Prostate gland (tissue), 2 donors: ENCODE results near the gene KCNT1. TPM values are rescaled to one million over a fixed set of nuclear protein-coding genes. Genes with fewer than 3 reads are reported as not detected.

Experiments
- DNase-seq: peaks from one replicate; pipeline ENCODE4 v3.0.0-alpha.2; 2019; ENCODE audit warnings: low spot score
- H3K27ac ChIP-seq, 2 donors: fragments of 200-600 bp; sonication (generic); 2 replicates each; pipeline ENCODE4 v1.5.1; 2017 to 2019
- H3K27me3 ChIP-seq: fragments of 200-600 bp; sonication (generic); replicated peaks from 2 replicates; pipeline ENCODE4 v1.5.1; 2019; ENCODE audit not compliant: insufficient read depth
- H3K36me3 ChIP-seq, 2 donors: fragments of 200-600 bp; sonication (generic); 1 replicate in 1 of 2; 2 replicates in 1 of 2; pipeline versions ENCODE4 v1.5.1 to v1.8.1; 2017 to 2019
- H3K4me1 ChIP-seq: fragments of 200-600 bp; sonication (generic); replicated peaks from 2 replicates; pipeline ENCODE4 v1.5.1; 2019
- H3K4me3 ChIP-seq, 2 donors: fragments of 200-600 bp; sonication (generic); 2 replicates each; pipeline ENCODE4 v1.5.1; 2017 to 2019
- H3K9me3 ChIP-seq: fragments of 200-600 bp; sonication (generic); 2 replicates; pipeline ENCODE4 v1.5.1; 2017
- CTCF ChIP-seq, 4 experiments: fragments of 200-600 bp in 2 of 4; fragments of 450-650 bp in 2 of 4; sonication (generic) in 2 of 4; IDR thresholded peaks; 1 replicate in 3 of 4; 2 replicates in 1 of 4; pipeline ENCODE4 v1.5.1; 2016 to 2019; ENCODE audit warnings: antibody characterized with exemption in 4 of 4, mild to moderate bottlenecking in 2 of 4, moderate library complexity in 2 of 4
- POLR2A ChIP-seq: fragments of 450-650 bp; IDR thresholded peaks from one replicate; pipeline ENCODE4 v1.6.1; 2016; ENCODE audit warnings: antibody characterized with exemption, mild to moderate bottlenecking
- POLR2AphosphoS5 ChIP-seq: sonication (generic); formaldehyde crosslinking; IDR thresholded peaks from one replicate; pipeline ENCODE4 v1.6.1; 2017; ENCODE audit warnings: antibody characterized with exemption
- WGBS: methylation state at CpG from one replicate; pipeline ENCODE4 v1.1.5; 2018; 5-methylcytosine and 5-hydroxymethylcytosine counted together
- intact Hi-C: fragments of 100-400 bp; cut with DNase I; formaldehyde crosslinking; loops from one replicate; pipeline ENCODE4 v1.14.2; 2022
- total RNA-seq, 2 donors: library from RNA; depleted of rRNA; stranded (reverse); fragments of >200 nt; gene quantifications; one replicate each; pipeline ENCODE4 v1.1.0, GENCODE V29; 2016

Gene KCNT1
- total RNA-seq, 2 donors from 2014 or later, result 0.09 to 3.0 TPM

DNA sequence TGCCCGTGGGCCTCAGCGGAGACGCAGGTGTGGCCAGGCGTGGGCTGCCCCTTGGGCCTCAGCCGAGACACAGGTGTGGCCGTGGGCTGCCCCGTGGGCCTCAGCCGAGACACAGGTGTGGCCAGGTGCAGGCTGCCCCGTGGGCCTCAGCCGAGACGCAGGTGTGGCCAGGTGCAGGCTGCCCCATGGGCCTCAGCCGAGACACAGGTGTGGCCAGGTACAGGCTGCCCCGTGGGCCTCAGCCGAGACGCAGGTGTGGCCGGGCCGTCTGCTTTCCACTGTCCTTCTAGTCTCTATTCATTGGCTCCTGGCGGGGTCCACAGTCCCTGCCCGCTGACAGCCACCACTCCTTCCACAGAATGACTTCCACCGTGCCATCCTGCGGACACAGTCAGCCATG, 56.1 kb downstream of the KCNT1 start:
- Histone ChIP-seq H3K9me3 (no peaks in the 10 kb centered on the region), H3K27me3 (no peaks in the 10 kb centered on the region), H3K36me3 (no peaks in the 10 kb centered on the region), H3K4me1 (no peaks in the 10 kb centered on the region), H3K27ac (no peak overlapping the region), H3K4me3 (no peak overlapping the region)
- WGBS, result 85% methylated on average over 21 of the region's 21 CpGs
- intact Hi-C loops, result no loop called here
- no peak for DNase-seq
- no peak for TF ChIP-seq POLR2AphosphoS5
- no peak for TF ChIP-seq POLR2A
- TF ChIP-seq CTCF (IDR thresholded peaks at IDR 0.05), result no peak

GRCh38 chr9:135758870-135759269, 56.9 kb downstream of the KCNT1 start:
- H3K27ac ChIP-seq, result no peak overlapping the region
- intact Hi-C loops, result no loop called here
- WGBS, result 94% methylated on average over 10 of the region's 10 CpGs
- no peak for TF ChIP-seq CTCF (IDR thresholded peaks at IDR 0.05)
- TF ChIP-seq POLR2A, result no peak
- no peak for TF ChIP-seq POLR2AphosphoS5
- H3K4me3 ChIP-seq, result no peak overlapping the region
- H3K9me3 ChIP-seq, result no peaks in the 10 kb centered on the region
- H3K27me3 ChIP-seq, result no peaks in the 10 kb centered on the region
- H3K4me1 ChIP-seq, result no peaks in the 10 kb centered on the region
- no peaks in the 10 kb centered on the region for H3K36me3 ChIP-seq
- DNase-seq, result no peak

DNA sequence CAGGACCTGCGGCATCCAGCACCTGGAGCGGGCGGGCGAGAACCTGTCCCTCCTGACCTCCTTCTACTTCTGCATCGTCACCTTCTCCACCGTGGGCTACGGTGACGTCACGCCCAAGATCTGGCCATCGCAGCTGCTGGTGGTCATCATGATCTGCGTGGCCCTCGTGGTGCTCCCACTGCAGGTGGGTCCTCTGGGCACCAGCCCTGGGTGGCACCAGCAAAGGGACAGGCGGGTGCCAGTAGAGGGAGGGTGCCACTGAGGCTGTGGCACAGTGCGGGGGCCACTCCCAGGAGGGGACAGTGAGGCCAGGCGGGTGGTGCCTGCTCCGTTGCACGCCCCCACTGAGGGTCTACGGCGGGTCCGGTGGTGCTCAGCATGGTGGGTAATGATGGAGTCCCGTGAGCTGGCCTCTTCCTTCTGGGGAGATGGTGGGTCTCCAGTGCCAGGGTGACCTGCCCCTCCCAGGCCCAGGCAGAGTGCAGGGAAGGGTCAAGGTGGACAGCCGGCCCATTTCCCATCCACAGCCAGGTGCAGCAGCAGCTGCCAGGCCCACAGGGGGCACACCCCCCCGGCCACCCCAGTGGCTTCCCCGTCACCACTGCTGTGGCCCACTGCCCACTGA, 57.8 kb downstream of the KCNT1 start:
- DNase-seq, result no peak
- H3K4me1 ChIP-seq, result no peaks in the 10 kb centered on the region
- no peak overlapping the region for H3K27ac ChIP-seq
- 91% methylated on average over 16 of the region's 24 CpGs for WGBS
- TF ChIP-seq POLR2AphosphoS5, result no peak
- no peak for TF ChIP-seq POLR2A
- no peak for TF ChIP-seq CTCF (IDR thresholded peaks at IDR 0.05)
- no peaks in the 10 kb centered on the region for H3K36me3 ChIP-seq
- no peak overlapping the region for H3K4me3 ChIP-seq
- no peaks in the 10 kb centered on the region for H3K9me3 ChIP-seq
- H3K27me3 ChIP-seq, result no peaks in the 10 kb centered on the region
- intact Hi-C loops, result no loop called here

GRCh38 chr9:135760465-135760864, 58.5 kb downstream of the KCNT1 start:
- no peaks in the 10 kb centered on the region for H3K27me3 ChIP-seq
- H3K4me3 ChIP-seq, result no peak overlapping the region
- H3K27ac ChIP-seq, result no peak overlapping the region
- no peak for DNase-seq
- H3K9me3 ChIP-seq, result no peaks in the 10 kb centered on the region
- intact Hi-C loops, result no loop called here
- H3K4me1 ChIP-seq, result no peaks in the 10 kb centered on the region
- no peak for TF ChIP-seq POLR2A
- no peak for TF ChIP-seq CTCF (IDR thresholded peaks at IDR 0.05)
- no peak for TF ChIP-seq POLR2AphosphoS5
- no peaks in the 10 kb centered on the region for H3K36me3 ChIP-seq
- 79% methylated on average over 11 of the region's 12 CpGs for WGBS

DNA sequence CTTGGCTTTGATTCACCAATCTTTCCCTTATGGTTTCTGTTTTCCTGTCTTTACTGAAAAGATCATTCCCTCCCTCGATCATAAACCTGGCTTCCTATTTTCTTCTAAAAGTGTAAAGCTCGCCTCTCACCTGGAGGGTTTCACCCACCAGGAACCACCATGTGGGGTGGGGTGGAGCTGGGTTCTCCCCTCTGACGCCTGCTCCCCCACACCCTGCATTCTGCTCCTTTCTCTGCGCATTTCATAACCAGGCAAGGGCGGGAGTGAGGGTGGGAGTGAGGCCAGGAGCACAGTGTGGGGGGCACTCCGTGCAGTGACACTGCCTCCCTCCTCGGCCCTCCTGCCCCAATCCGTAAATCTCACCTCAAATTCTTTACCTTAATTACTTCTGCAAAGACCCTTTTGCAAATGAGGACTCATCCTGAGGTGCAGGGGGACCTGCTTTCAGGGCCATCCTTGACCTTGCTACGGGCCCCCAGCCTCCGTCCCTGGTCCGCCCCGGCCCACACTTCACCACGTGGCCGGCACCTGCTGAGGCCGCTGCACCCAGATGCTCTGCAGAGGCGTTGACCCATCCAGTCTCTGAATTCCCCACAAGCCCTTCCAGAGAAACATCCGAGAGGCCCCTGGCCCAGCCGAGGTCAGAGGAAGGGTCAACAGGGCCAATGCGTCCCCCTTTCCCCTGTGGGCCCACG, 59.3 kb downstream of the KCNT1 start:
- Histone ChIP-seq H3K36me3 (no peaks in the 10 kb centered on the region), H3K4me3 (no peak overlapping the region), H3K27ac (no peak overlapping the region), H3K9me3 (no peaks in the 10 kb centered on the region), H3K27me3 (no peaks in the 10 kb centered on the region), H3K4me1 (no peaks in the 10 kb centered on the region)
- no peak for DNase-seq
- no peak for TF ChIP-seq POLR2AphosphoS5
- no peak for TF ChIP-seq POLR2A
- TF ChIP-seq CTCF (IDR thresholded peaks at IDR 0.05), result no peak
- WGBS, result 74% methylated on average over 20 of the region's 20 CpGs
- intact Hi-C loops, result no loop called here
